ENCODE measurements around the gene RASSF6. TPM values are rescaled to one million over a fixed set of nuclear protein-coding genes. Genes with fewer than 3 reads are reported as not detected.

Gene RASSF6
- total RNA-seq, 1 donor from 2014 or later = not detected

- H3K9me3 Mint-ChIP-seq (ENCODE audit: unreplicated experiment) = no peaks in the 10 kb centered on the region
- no peak for DNase-seq (ENCODE audit: extremely low spot score, unreplicated experiment)
- peaks cover 66% of the 10 kb centered on the region for H3K27me3 Mint-ChIP-seq (ENCODE audit: unreplicated experiment)
- no peak overlapping the region for H3K4me3 Mint-ChIP-seq (ENCODE audit: unreplicated experiment)
- no peak for TF ChIP-seq CTCF (IDR thresholded peaks at IDR 0.05)
- H3K4me1 Mint-ChIP-seq (ENCODE audit: unreplicated experiment) = peaks cover 8% of the 10 kb centered on the region
- no peaks in the 10 kb centered on the region for H3K36me3 Mint-ChIP-seq (ENCODE audit: unreplicated experiment)
- no peak overlapping the region for H3K27ac Mint-ChIP-seq (ENCODE audit: unreplicated experiment)
These were observed 1.1 kb upstream of the RASSF6 start for GRCh38 chr4:73621357-73621756.

GRCh38 chr4:73619346-73619745 lies 890 bp downstream of the RASSF6 start:
- H3K36me3 Mint-ChIP-seq (ENCODE audit: unreplicated experiment) = no peaks in the 10 kb centered on the region
- no peak for DNase-seq (ENCODE audit: extremely low spot score, unreplicated experiment)
- TF ChIP-seq CTCF (IDR thresholded peaks at IDR 0.05) = no peak
- H3K4me1 Mint-ChIP-seq (ENCODE audit: unreplicated experiment) = peaks cover 8% of the 10 kb centered on the region
- peaks cover 66% of the 10 kb centered on the region for H3K27me3 Mint-ChIP-seq (ENCODE audit: unreplicated experiment)
- H3K4me3 Mint-ChIP-seq (ENCODE audit: unreplicated experiment) = no peak overlapping the region
- H3K9me3 Mint-ChIP-seq (ENCODE audit: unreplicated experiment) = no peaks in the 10 kb centered on the region
- no peak overlapping the region for H3K27ac Mint-ChIP-seq (ENCODE audit: unreplicated experiment)

GRCh38 chr4:73617256-73617655 lies 3.0 kb downstream of the RASSF6 start:
- Mint-ChIP-seq H3K4me3 (ENCODE audit: unreplicated experiment) (no peak overlapping the region), H3K36me3 (ENCODE audit: unreplicated experiment) (no peaks in the 10 kb centered on the region), H3K27me3 (ENCODE audit: unreplicated experiment) (peaks cover 72% of the 10 kb centered on the region), H3K4me1 (ENCODE audit: unreplicated experiment) (peaks cover 8% of the 10 kb centered on the region), H3K27ac (ENCODE audit: unreplicated experiment) (no peak overlapping the region), H3K9me3 (ENCODE audit: unreplicated experiment) (no peaks in the 10 kb centered on the region)
- no peak for TF ChIP-seq CTCF (IDR thresholded peaks at IDR 0.05)
- DNase-seq (ENCODE audit: extremely low spot score, unreplicated experiment) = no peak

GRCh38 chr4:73615613-73616012 lies 4.6 kb downstream of the RASSF6 start:
- TF ChIP-seq CTCF (IDR thresholded peaks at IDR 0.05) = no peak
- no peak overlapping the region for H3K4me3 Mint-ChIP-seq (ENCODE audit: unreplicated experiment)
- no peaks in the 10 kb centered on the region for H3K36me3 Mint-ChIP-seq (ENCODE audit: unreplicated experiment)
- H3K4me1 Mint-ChIP-seq (ENCODE audit: unreplicated experiment) = peaks cover 6% of the 10 kb centered on the region
- no peak for DNase-seq (ENCODE audit: extremely low spot score, unreplicated experiment)
- H3K27me3 Mint-ChIP-seq (ENCODE audit: unreplicated experiment) = peaks cover 83% of the 10 kb centered on the region
- H3K27ac Mint-ChIP-seq (ENCODE audit: unreplicated experiment) = no peak overlapping the region
- no peaks in the 10 kb centered on the region for H3K9me3 Mint-ChIP-seq (ENCODE audit: unreplicated experiment)

GRCh38 chr4:73614311-73614867 lies 5.8 kb downstream of the RASSF6 start:
- H3K4me1 Mint-ChIP-seq (ENCODE audit: unreplicated experiment) = peaks cover 8% of the 10 kb centered on the region
- no peak overlapping the region for H3K4me3 Mint-ChIP-seq (ENCODE audit: unreplicated experiment)
- no peaks in the 10 kb centered on the region for H3K9me3 Mint-ChIP-seq (ENCODE audit: unreplicated experiment)
- H3K27ac Mint-ChIP-seq (ENCODE audit: unreplicated experiment) = no peak overlapping the region
- no peak for DNase-seq (ENCODE audit: extremely low spot score, unreplicated experiment)
- H3K27me3 Mint-ChIP-seq (ENCODE audit: unreplicated experiment) = peaks cover 83% of the 10 kb centered on the region
- TF ChIP-seq CTCF (IDR thresholded peaks at IDR 0.05) = no peak
- H3K36me3 Mint-ChIP-seq (ENCODE audit: unreplicated experiment) = no peaks in the 10 kb centered on the region

Measured in osteocyte (in vitro differentiated cells).